ENCODE data around the gene PYGL.
A peak's percentile ranks its signal among the peaks of the same experiment; 100 is the strongest.
"Not testable (repeated sequence)": the region's sequence is repeated elsewhere in the genome, so short reads cannot be mapped to it uniquely, and the experiment has no call there.

Gene PYGL

GRCh38 chr14:50928002-50928635 lies 16.2 kb downstream of the PYGL start:
- DNase-seq (ENCODE audit: low read depth in 2 of 2), result no peak

GRCh38 chr14:50926851-50927386 lies 17.4 kb downstream of the PYGL start:
- DNase-seq (ENCODE audit: low read depth in 2 of 2), result no peak

GRCh38 chr14:50924843-50925242 lies 19.4 kb downstream of the PYGL start:
- DNase-seq (ENCODE audit: low read depth in 2 of 2), result no peak

GRCh38 chr14:50924236-50924635 lies 20.0 kb downstream of the PYGL start:
- no peak for DNase-seq (ENCODE audit: low read depth in 2 of 2)

GRCh38 chr14:50922803-50923202 lies 21.5 kb downstream of the PYGL start:
- DNase-seq (ENCODE audit: low read depth in 2 of 2), result no peak

DNA sequence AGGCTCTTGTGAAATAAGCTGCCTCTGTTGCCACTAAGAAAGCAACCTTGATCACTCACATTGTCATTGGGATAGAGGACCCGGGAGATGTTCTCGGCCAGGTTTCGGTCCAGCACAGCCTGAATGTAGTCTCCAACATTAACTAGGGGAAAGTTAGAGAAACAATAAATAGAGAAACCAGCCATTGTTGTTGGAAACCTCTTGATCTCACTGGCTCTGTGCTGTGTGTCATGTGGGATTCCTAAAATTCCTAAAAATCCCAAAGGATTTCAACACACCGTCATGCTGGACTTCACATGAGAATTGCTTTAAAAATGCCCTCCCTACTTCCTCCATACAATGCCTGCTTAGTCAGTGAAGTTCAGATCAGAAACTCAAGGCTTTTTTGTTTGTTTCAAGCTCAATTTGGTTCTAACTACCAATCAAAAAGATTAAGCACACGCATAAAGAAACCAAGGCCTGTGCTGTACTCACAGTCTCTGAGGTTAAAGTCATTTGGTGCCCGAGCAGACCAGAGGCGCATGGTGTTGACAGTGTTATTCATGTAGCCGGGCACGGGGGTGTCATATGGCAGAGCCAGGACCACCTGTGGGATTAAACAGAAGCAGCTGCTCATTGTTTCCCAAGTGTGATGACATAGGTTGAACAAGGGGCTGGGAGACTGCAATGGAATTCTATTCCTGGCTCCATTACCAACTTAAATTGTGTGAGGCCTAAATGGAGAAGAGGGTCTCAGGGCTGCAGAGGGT lies 23.6 kb downstream of the PYGL start:
- no peak for DNase-seq (ENCODE audit: low read depth in 2 of 2)

DNA sequence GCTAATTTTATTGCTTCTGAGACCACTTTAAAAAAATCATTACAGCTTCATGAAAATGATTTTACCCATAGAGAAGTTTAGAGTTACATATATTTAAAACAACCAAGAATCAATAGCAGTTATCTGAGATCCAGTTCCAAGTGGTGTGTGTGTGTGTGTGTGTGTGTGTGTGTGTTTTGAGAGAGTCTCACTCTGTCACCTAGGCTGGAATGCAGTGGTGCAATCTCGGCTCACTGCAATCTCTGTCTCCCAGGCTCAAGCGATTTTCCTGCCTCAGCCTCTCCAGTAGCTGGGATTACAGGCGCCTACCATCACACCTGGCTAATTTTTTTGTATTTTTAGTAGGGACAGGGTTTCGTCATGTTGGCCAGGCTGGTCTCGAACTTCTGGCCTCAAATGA lies 24.8 kb downstream of the PYGL start:
- not testable (repeated sequence) for DNase-seq (ENCODE audit: low read depth in 2 of 2)

GRCh38 chr14:50917449-50917848 lies 26.8 kb downstream of the PYGL start:
- DNase-seq (ENCODE audit: low read depth in 2 of 2), result no peak

DNA sequence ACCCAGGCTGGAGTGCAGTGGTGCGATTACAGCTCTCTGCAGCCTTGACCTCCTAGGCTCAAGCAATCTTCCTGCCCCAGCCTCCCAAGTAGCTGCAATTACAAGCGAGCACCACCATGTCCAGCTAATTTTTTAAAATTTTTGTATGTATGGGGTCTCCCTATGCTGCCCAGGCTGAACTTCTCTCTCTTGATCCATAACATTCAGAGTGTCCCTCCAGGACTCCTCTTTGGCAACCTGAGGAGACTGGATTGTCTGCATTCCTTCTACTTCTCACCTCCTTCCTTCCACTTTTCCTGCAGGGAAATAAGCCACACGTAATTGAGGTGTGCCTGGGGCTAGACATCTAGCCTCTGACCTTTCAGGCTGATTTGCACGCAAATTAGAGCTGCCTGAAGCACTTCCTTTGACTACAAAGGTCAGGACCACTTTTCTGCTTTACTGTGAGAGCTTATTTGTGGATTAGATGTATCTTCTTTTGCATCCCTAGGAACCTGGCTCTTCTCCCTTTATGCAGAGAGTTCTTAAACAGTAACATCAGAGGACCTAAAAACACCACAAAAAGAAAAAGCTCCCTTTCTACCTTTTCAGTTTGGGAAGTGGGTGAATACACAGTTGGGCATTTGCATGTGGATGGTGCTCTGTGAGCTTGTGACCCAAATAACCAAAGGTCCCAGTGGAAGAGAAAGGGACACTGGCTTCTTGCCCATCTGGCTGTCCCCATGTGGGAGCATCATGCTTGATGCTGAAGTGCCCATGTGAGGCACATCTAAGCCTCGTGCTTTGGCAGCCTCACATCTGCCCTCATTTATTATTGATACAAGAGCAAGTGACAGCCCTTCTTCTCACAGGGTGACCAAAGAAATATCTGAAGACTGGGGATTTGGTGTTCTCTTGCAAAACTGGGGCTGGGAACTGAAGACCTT lies 33.5 kb downstream of the PYGL start:
- DNase-seq (ENCODE audit: low read depth in 2 of 2), result no peak

GRCh38 chr14:50906326-50907065 lies 37.8 kb downstream of the PYGL start:
- DNase-seq (ENCODE audit: low read depth in 2 of 2), result no peak

DNA sequence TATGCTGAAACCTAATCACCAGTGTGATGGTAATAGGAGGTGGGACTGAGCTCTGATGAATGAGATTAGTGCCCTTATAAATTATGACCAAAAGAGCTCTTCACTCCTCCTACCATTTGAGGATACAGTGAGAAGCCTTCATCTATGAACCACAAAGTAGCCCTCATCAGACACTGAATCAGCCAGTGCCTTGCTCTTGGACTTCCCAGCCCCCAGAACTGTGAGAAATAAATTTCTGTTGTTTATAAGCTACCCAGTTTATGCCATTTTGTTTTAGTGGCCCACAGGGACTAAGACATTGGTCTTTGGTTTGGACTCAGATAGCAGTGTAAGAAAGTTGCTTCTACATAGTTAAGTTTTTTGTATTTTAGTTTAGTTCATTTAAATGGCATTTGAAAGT lies 39.6 kb downstream of the PYGL start:
- no peak for DNase-seq (ENCODE audit: low read depth in 2 of 2)

DNA sequence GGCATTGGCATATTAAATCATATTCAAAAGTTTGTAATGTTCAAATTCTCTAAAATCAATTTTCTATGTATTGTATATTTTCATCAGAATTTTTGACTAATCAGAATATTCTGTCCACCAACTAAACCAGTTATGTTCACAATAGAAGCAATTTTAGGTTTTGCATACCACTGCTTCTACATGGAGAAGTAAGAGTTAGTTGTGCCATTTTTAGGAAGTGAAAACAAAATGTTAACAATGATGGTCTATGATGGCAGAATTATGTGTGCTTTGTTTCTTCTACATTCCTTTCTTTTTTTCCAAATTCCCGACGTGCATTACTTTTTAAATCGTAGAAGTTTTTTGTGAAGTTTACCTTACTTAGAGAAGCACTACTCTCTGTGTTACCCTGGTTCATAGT lies 42.9 kb downstream of the PYGL start:
- no peak for DNase-seq (ENCODE audit: low read depth in 2 of 2)

DNA sequence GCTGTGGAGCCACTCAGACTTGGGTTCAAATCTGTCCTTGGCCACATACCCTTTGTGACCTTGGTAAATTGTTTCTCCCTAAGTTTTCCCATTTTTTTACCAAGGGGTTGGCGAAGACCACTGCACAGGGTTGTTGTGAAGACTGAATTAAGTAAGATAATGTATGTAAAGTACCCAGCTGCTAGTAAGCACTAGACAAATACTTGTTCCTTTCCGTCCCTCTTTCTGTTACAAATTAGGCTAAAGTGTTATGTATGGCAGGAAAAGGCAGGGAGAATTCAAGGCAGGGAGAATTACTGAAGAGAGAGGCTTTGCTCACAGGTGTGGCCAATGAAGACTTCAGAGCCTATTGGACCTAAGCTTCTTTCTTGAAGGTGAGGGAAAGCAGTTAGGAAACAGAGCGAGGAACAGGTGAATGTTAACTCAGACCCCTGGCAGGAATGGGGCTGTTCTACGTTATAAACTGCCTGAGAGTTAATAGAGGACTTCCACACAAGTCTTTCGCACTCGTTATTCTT lies 46.6 kb downstream of the PYGL start:
- no peak for DNase-seq (ENCODE audit: low read depth in 2 of 2)

DNA sequence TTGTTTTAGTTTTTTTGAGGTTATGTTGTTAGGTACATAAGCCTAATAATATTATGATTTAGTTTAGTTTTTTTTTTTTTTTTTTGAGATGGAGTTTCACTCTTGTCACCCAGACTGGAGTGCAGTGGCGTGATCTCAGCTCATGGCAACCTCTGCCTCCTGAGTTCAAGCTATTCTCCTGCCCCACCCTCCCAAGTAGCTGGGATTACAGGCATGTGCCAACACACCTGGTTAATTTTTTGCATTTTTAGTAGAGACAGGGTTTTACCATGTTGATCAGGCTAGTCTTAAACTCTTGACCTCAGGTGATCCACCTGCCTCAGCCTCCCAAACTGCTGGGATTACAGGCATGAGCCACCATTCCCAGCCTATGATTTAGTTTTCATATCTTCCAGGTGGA lies 47.3 kb downstream of the PYGL start:
- not testable (repeated sequence) for DNase-seq (ENCODE audit: low read depth in 2 of 2)

DNA sequence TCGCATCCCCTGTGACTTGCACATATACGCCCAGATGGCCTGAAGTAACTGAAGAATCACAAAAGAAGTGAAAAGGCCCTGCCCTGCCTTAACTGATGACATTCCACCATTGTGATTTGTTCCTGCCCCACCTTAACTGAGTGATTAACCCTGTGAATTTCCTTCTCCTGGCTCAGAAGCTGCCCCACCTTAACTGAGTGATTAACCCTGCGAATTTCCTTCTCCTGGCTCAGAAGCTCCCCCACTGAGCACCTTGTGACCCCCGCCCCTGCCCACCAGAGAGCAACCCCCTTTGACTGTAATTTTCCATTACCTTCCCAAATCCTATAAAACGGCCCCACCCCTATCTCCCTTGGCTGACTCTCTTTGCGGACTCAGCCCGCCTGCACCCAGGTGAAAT lies 47.9 kb downstream of the PYGL start:
- DNase-seq (ENCODE audit: low read depth in 2 of 2), result not testable (repeated sequence)

- DNase-seq (ENCODE audit: low read depth in 2 of 2), result no peak
These were observed 52.0 kb downstream of the PYGL start for GRCh38 chr14:50892255-50892654.

DNA sequence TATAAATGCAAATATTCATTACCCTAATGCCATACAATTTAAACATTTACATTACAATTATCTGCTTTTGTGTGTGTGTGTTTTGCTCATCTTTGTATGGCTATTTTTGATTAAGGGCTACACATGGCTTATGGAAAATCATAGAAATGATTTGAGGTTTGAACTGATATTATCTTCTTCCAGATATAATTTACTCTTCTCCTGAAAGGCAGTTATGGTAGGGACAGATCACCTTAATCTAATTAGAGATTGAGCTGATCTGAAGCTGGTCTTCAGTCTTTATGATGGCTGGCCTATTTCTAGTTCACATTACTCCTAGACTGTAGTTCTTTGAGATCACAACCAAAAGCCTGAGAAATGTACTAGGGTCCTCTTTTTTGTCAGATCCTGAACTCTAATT lies 56.8 kb downstream of the PYGL start:
- DNase-seq (ENCODE audit: low read depth in 2 of 2), result no peak

- no peak for DNase-seq (ENCODE audit: low read depth in 2 of 2)
These were observed 60.5 kb downstream of the PYGL start for GRCh38 chr14:50883827-50884197.

GRCh38 chr14:50882932-50883826 lies 61.1 kb downstream of the PYGL start:
- no peak for DNase-seq (ENCODE audit: low read depth in 2 of 2)

DNA sequence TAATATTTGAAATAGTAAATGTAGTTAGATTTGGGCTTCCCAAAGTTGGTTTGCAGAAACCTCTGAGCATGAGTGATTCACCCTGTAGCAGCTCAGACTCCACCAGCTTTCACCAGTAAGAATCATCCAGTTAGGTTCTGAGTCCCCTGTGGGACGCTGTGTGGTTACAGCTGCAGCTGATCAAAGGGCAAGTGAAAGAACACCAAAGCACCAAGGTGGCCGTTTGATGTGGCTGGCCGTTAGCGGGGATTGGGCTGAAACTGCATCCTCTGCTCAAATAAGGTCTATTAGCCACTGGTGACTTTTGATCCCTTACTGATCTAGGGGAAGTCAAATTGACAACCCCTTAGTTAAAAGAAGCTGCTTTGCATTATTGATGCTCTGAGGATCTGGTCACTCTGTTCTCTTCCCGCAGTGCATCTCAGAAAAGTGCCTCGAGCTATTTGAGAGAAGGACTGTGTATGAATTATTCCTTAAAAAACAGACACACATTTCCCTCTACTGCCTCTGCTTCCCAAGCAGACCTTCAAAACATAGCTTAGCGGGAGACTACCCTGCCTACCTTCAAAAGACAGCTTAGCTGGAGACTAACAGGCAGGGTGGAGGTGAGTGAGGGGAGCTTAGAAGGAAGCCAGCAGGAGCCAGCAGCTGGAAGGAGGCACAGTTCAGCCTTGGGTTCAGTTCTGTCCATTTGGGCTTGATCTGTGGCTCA lies 68.8 kb downstream of the PYGL start:
- DNase-seq (ENCODE audit: low read depth in 2 of 2), result peak; percentile 18 to 24
